Measurements from ENCODE around the gene SPRY4. TPM values are rescaled to one million over a fixed set of nuclear protein-coding genes. Genes with fewer than 3 reads are reported as not detected.

The SPRY4 gene
- total RNA-seq, 2 experiments from 2014 or later, result 0.93 to 0.98 TPM

GRCh38 chr5:142320851-142321560, 3.8 kb downstream of the SPRY4 start:
- CTCF ChIA-PET, result interaction anchor here (0.8 to 1.3 kb wide), 2 partner anchors 36 to 39 kb away, joined by 3 read pairs; no protein-coding TSS in a partner anchor
- Mint-ChIP-seq H3K4me1 (peaks cover 53% of the 10 kb centered on the region), H3K27me3 (peaks cover 23% of the 10 kb centered on the region), H3K27ac (no peak overlapping the region), H3K36me3 (ENCODE audit: low read depth) (no peaks in the 10 kb centered on the region), H3K9me3 (ENCODE audit: low read depth) (no peaks in the 10 kb centered on the region), H3K4me3 (no peak overlapping the region)
- POLR2A ChIA-PET, result interaction anchor here (0.6 kb wide), 1 partner anchor 27 kb away, joined by 5 read pairs; no protein-coding TSS in a partner anchor
- ATAC-seq (no peak), DNase-seq (no peak)
- intact Hi-C loops (cut with DNase I, micrococcal nuclease), result loop anchor here in 1 of 2 experiments (10.0 kb wide), 1 partner anchor 114 kb away; no protein-coding TSS in a partner anchor

- Mint-ChIP-seq H3K4me3 (no peak overlapping the region), H3K36me3 (ENCODE audit: low read depth) (no peaks in the 10 kb centered on the region), H3K9me3 (ENCODE audit: low read depth) (no peaks in the 10 kb centered on the region), H3K4me1 (peaks cover 55% of the 10 kb centered on the region), H3K27me3 (peaks cover 23% of the 10 kb centered on the region), H3K27ac (no peak overlapping the region)
- POLR2A ChIA-PET, result interaction anchor here (0.6 kb wide), 2 partner anchors 28 to 61 kb away, joined by 5 to 6 read pairs; no protein-coding TSS in a partner anchor
- CTCF ChIA-PET, result interaction anchor here (0.8 to 1.3 kb wide), 2 partner anchors 37 to 39 kb away, joined by 3 read pairs; no protein-coding TSS in a partner anchor
- intact Hi-C loops (cut with DNase I, micrococcal nuclease), result loop anchor here in 1 of 2 experiments (10.0 kb wide), 1 partner anchor 114 kb away; no protein-coding TSS in a partner anchor
- no peak for DNase-seq
- no peak for ATAC-seq
These were observed 4.4 kb downstream of the SPRY4 start for GRCh38 chr5:142320430-142320738.

GRCh38 chr5:142319560-142320429, 5.0 kb downstream of the SPRY4 start:
- POLR2A ChIA-PET, result interaction anchor here (0.6 kb wide), 2 partner anchors 28 to 61 kb away, joined by 5 to 6 read pairs; no protein-coding TSS in a partner anchor
- no peak for ATAC-seq
- CTCF ChIA-PET, result interaction anchor here (0.8 to 1.3 kb wide), 2 partner anchors 38 kb away, joined by 3 read pairs; no protein-coding TSS in a partner anchor
- no peaks in the 10 kb centered on the region for H3K36me3 Mint-ChIP-seq (ENCODE audit: low read depth)
- no peaks in the 10 kb centered on the region for H3K9me3 Mint-ChIP-seq (ENCODE audit: low read depth)
- no peak overlapping the region for H3K4me3 Mint-ChIP-seq
- peaks cover 23% of the 10 kb centered on the region for H3K27me3 Mint-ChIP-seq
- H3K27ac Mint-ChIP-seq, result no peak overlapping the region
- DNase-seq, result no peak
- peaks cover 53% of the 10 kb centered on the region for H3K4me1 Mint-ChIP-seq
- intact Hi-C loops (cut with DNase I, micrococcal nuclease), result loop anchor here in 1 of 2 experiments (10.0 kb wide), 1 partner anchor 115 kb away; no protein-coding TSS in a partner anchor

- H3K27ac Mint-ChIP-seq, result no peak overlapping the region
- H3K9me3 Mint-ChIP-seq (ENCODE audit: low read depth), result no peaks in the 10 kb centered on the region
- DNase-seq (no peak), ATAC-seq (no peak)
- no peak overlapping the region for H3K4me3 Mint-ChIP-seq
- ChIA-PET POLR2A (no interaction called here), CTCF (interaction anchor here (1.3 kb wide), 1 partner anchor 627 kb away, joined by 6 read pairs; no protein-coding TSS in a partner anchor)
- peaks cover 52% of the 10 kb centered on the region for H3K4me1 Mint-ChIP-seq
- peaks cover 22% of the 10 kb centered on the region for H3K27me3 Mint-ChIP-seq
- no peaks in the 10 kb centered on the region for H3K36me3 Mint-ChIP-seq (ENCODE audit: low read depth)
- intact Hi-C loops (cut with DNase I, micrococcal nuclease), result no loop called here
These were observed 5.7 kb downstream of the SPRY4 start for GRCh38 chr5:142319105-142319504.

- ATAC-seq (no peak), DNase-seq (no peak)
- H3K27ac Mint-ChIP-seq, result no peak overlapping the region
- POLR2A ChIA-PET, result no interaction called here
- no peaks in the 10 kb centered on the region for H3K36me3 Mint-ChIP-seq (ENCODE audit: low read depth)
- H3K4me3 Mint-ChIP-seq, result no peak overlapping the region
- intact Hi-C loops (cut with DNase I, micrococcal nuclease), result no loop called here
- no peaks in the 10 kb centered on the region for H3K9me3 Mint-ChIP-seq (ENCODE audit: low read depth)
- H3K27me3 Mint-ChIP-seq, result peaks cover 9% of the 10 kb centered on the region
- CTCF ChIA-PET, result interaction anchor here (0.7 to 1.3 kb wide), 2 partner anchors 233 to 626 kb away, joined by 3 to 6 read pairs; no protein-coding TSS in a partner anchor
- H3K4me1 Mint-ChIP-seq, result peaks cover 45% of the 10 kb centered on the region
These were observed 7.1 kb downstream of the SPRY4 start for GRCh38 chr5:142317753-142318152.

GRCh38 chr5:142317173-142317572, 7.6 kb downstream of the SPRY4 start:
- Mint-ChIP-seq H3K27ac (no peak overlapping the region), H3K9me3 (ENCODE audit: low read depth) (no peaks in the 10 kb centered on the region), H3K27me3 (peaks cover 4% of the 10 kb centered on the region), H3K4me1 (peaks cover 43% of the 10 kb centered on the region), H3K36me3 (ENCODE audit: low read depth) (no peaks in the 10 kb centered on the region), H3K4me3 (no peak overlapping the region)
- CTCF ChIA-PET, result no interaction called here
- ATAC-seq (no peak), DNase-seq (no peak)
- POLR2A ChIA-PET, result no interaction called here
- intact Hi-C loops (cut with DNase I, micrococcal nuclease), result no loop called here

- Mint-ChIP-seq H3K4me1 (peaks cover 43% of the 10 kb centered on the region), H3K9me3 (ENCODE audit: low read depth) (no peaks in the 10 kb centered on the region), H3K27me3 (peaks cover 4% of the 10 kb centered on the region), H3K36me3 (ENCODE audit: low read depth) (no peaks in the 10 kb centered on the region), H3K27ac (no peak overlapping the region), H3K4me3 (no peak overlapping the region)
- ATAC-seq (no peak), DNase-seq (no peak)
- ChIA-PET CTCF (interaction anchor here (0.5 to 1.0 kb wide), 2 partner anchors 8 to 623 kb away, joined by 3 to 4 read pairs; partner anchors contain the start of gene SPRY4), POLR2A (no interaction called here)
- intact Hi-C loops (cut with DNase I, micrococcal nuclease), result no loop called here
These were observed 8.1 kb downstream of the SPRY4 start for GRCh38 chr5:142316681-142317080.

GRCh38 chr5:142316051-142316450, 8.8 kb downstream of the SPRY4 start:
- ATAC-seq (peak; percentile 45), DNase-seq (no peak)
- peaks cover 37% of the 10 kb centered on the region for H3K4me1 Mint-ChIP-seq
- H3K36me3 Mint-ChIP-seq (ENCODE audit: low read depth), result no peaks in the 10 kb centered on the region
- no peaks in the 10 kb centered on the region for H3K9me3 Mint-ChIP-seq (ENCODE audit: low read depth)
- intact Hi-C loops (cut with DNase I, micrococcal nuclease), result no loop called here
- peaks cover 2% of the 10 kb centered on the region for H3K27me3 Mint-ChIP-seq
- ChIA-PET POLR2A (no interaction called here), CTCF (interaction anchor here (0.5 to 1.5 kb wide), 3 partner anchors 9 to 623 kb away, joined by 3 to 4 read pairs (median 3); partner anchors contain the start of gene SPRY4)
- peak overlapping the region; percentile 17 for H3K27ac Mint-ChIP-seq
- no peak overlapping the region for H3K4me3 Mint-ChIP-seq

GRCh38 chr5:142315096-142315900, 9.5 kb downstream of the SPRY4 start:
- CTCF ChIA-PET, result interaction anchor here (1.0 to 1.5 kb wide), 2 partner anchors 10 to 322 kb away, joined by 3 to 4 read pairs; partner anchors contain the start of gene SPRY4
- no peak overlapping the region for H3K27ac Mint-ChIP-seq
- POLR2A ChIA-PET, result no interaction called here

GRCh38 chr5:142314606-142315005, 10.2 kb downstream of the SPRY4 start:
- CTCF ChIA-PET, result interaction anchor here (1.5 kb wide), 1 partner anchor 322 kb away, joined by 3 read pairs; no protein-coding TSS in a partner anchor
- ATAC-seq (no peak), DNase-seq (no peak)
- Mint-ChIP-seq H3K36me3 (ENCODE audit: low read depth) (no peaks in the 10 kb centered on the region), H3K27ac (no peak overlapping the region), H3K4me3 (no peak overlapping the region), H3K9me3 (ENCODE audit: low read depth) (no peaks in the 10 kb centered on the region), H3K4me1 (peaks cover 27% of the 10 kb centered on the region), H3K27me3 (no peaks in the 10 kb centered on the region)
- intact Hi-C loops (cut with DNase I, micrococcal nuclease), result no loop called here
- POLR2A ChIA-PET, result no interaction called here

More at GRCh38 chr5:142315096-142315900, 9.5 kb downstream of the SPRY4 start:
- no peaks in the 10 kb centered on the region for H3K36me3 Mint-ChIP-seq (ENCODE audit: low read depth)
- no peaks in the 10 kb centered on the region for H3K9me3 Mint-ChIP-seq (ENCODE audit: low read depth)
- intact Hi-C loops (cut with DNase I, micrococcal nuclease), result no loop called here
- ATAC-seq (peak; percentile 49), DNase-seq (no peak)
- peaks cover under 1% of the 10 kb centered on the region for H3K27me3 Mint-ChIP-seq
- H3K4me3 Mint-ChIP-seq, result no peak overlapping the region
- H3K4me1 Mint-ChIP-seq, result peaks cover 29% of the 10 kb centered on the region
